ENCODE data around the gene CCDC106.
A peak's percentile ranks its signal among the peaks of the same experiment; 100 is the strongest.

CCDC106 gene

GRCh38 chr19:55646889-55647731 lies 902 bp upstream of the CCDC106 start:
- peak overlapping the region; percentile 97 to 99 for H3K4me3 Mint-ChIP-seq
- H3K9me3 Mint-ChIP-seq: no peaks in the 10 kb centered on the region
- peak overlapping the region; percentile 87 for H3K27ac Mint-ChIP-seq
- ATAC-seq (replicated peaks) (peak in 1 of 2 donors; percentile 10), DNase-seq (no peak)
- H3K27me3 Mint-ChIP-seq: no peaks in the 10 kb centered on the region
- H3K36me3 Mint-ChIP-seq: peaks cover 57 to 79% of the 10 kb centered on the region in 2 donors
- peaks cover 53 to 85% of the 10 kb centered on the region in 2 donors for H3K4me1 Mint-ChIP-seq

GRCh38 chr19:55648585-55649267 lies 714 bp downstream of the CCDC106 start:
- Mint-ChIP-seq H3K27ac (peak overlapping the region; percentile 97), H3K36me3 (peaks cover 52 to 71% of the 10 kb centered on the region in 2 donors), H3K27me3 (no peaks in the 10 kb centered on the region), H3K4me1 (peaks cover 48 to 76% of the 10 kb centered on the region in 2 donors), H3K4me3 (peak overlapping the region; percentile 97 to 99), H3K9me3 (no peaks in the 10 kb centered on the region)
- DNase-seq (no peak), ATAC-seq (replicated peaks) (no peak)

- no peak for ATAC-seq (replicated peaks)
- Mint-ChIP-seq H3K4me1 (peaks cover 46 to 69% of the 10 kb centered on the region in 2 donors), H3K36me3 (peaks cover 45 to 69% of the 10 kb centered on the region in 2 donors)
Measured at GRCh38 chr19:55649268-55650125, 1.5 kb downstream of the CCDC106 start.

GRCh38 chr19:55650126-55650557 lies 2.1 kb downstream of the CCDC106 start:
- Mint-ChIP-seq H3K36me3 (peaks cover 39 to 64% of the 10 kb centered on the region in 2 donors), H3K9me3 (no peaks in the 10 kb centered on the region), H3K4me1 (peaks cover 43 to 62% of the 10 kb centered on the region in 2 donors), H3K27me3 (no peaks in the 10 kb centered on the region), H3K27ac (peak overlapping the region; percentile 97), H3K4me3 (peak overlapping the region; percentile 97 to 99)
- DNase-seq (peak; percentile 65), ATAC-seq (replicated peaks) (peak; percentile 19 to 27)

More at GRCh38 chr19:55649268-55650125, 1.5 kb downstream of the CCDC106 start:
- no peak for DNase-seq
- Mint-ChIP-seq H3K27me3 (no peaks in the 10 kb centered on the region), H3K9me3 (no peaks in the 10 kb centered on the region), H3K4me3 (peak overlapping the region; percentile 97 to 99), H3K27ac (peak overlapping the region; percentile 97)

GRCh38 chr19:55650602-55651230 lies 2.7 kb downstream of the CCDC106 start:
- DNase-seq: no peak
- Mint-ChIP-seq H3K4me1 (peaks cover 38 to 57% of the 10 kb centered on the region in 2 donors), H3K4me3 (peak overlapping the region; percentile 97 to 99), H3K27me3 (no peaks in the 10 kb centered on the region), H3K27ac (peak overlapping the region; percentile 97), H3K9me3 (no peaks in the 10 kb centered on the region), H3K36me3 (peaks cover 42 to 62% of the 10 kb centered on the region in 2 donors)
- no peak for ATAC-seq (replicated peaks)

GRCh38 chr19:55651236-55651635 lies 3.2 kb downstream of the CCDC106 start:
- Mint-ChIP-seq H3K9me3 (no peaks in the 10 kb centered on the region), H3K27me3 (no peaks in the 10 kb centered on the region), H3K36me3 (peaks cover 45 to 65% of the 10 kb centered on the region in 2 donors), H3K27ac (peak overlapping the region; percentile 97), H3K4me3 (peak overlapping the region; percentile 97 to 99), H3K4me1 (peaks cover 42 to 62% of the 10 kb centered on the region in 2 donors)
- ATAC-seq (replicated peaks): no peak
- no peak for DNase-seq

GRCh38 chr19:55652311-55653128 lies 4.5 kb downstream of the CCDC106 start:
- ATAC-seq (replicated peaks): no peak
- peak overlapping the region in 1 of 2 donors; percentile 60 for H3K4me3 Mint-ChIP-seq
- peaks cover 38 to 58% of the 10 kb centered on the region in 2 donors for H3K4me1 Mint-ChIP-seq
- H3K27ac Mint-ChIP-seq: peak overlapping the region; percentile 99
- peaks cover 42 to 60% of the 10 kb centered on the region in 2 donors for H3K36me3 Mint-ChIP-seq
- DNase-seq: no peak
- H3K9me3 Mint-ChIP-seq: no peaks in the 10 kb centered on the region
- no peaks in the 10 kb centered on the region for H3K27me3 Mint-ChIP-seq

- H3K36me3 Mint-ChIP-seq: peaks cover 39 to 56% of the 10 kb centered on the region in 2 donors
- peak; percentile 52 for ATAC-seq (replicated peaks)
- no peaks in the 10 kb centered on the region for H3K27me3 Mint-ChIP-seq
- peak overlapping the region; percentile 90 for H3K4me3 Mint-ChIP-seq
- no peaks in the 10 kb centered on the region for H3K9me3 Mint-ChIP-seq
- peaks cover 44 to 63% of the 10 kb centered on the region in 2 donors for H3K4me1 Mint-ChIP-seq
- H3K27ac Mint-ChIP-seq: peak overlapping the region; percentile 99
- peak; percentile 97 for DNase-seq
Measured at GRCh38 chr19:55653651-55654322, 5.8 kb downstream of the CCDC106 start.

- DNase-seq (peak; percentile 99), ATAC-seq (replicated peaks) (peak; percentile 62 to 72)
- Mint-ChIP-seq H3K4me1 (peaks cover 41 to 63% of the 10 kb centered on the region in 2 donors), H3K27ac (peak overlapping the region; percentile 99), H3K9me3 (no peaks in the 10 kb centered on the region), H3K36me3 (peaks cover 41 to 53% of the 10 kb centered on the region in 2 donors), H3K27me3 (no peaks in the 10 kb centered on the region), H3K4me3 (peak overlapping the region; percentile 90)
Measured at GRCh38 chr19:55654323-55654867, 6.4 kb downstream of the CCDC106 start.

GRCh38 chr19:55654868-55655647 lies 7.0 kb downstream of the CCDC106 start, which contains the start of gene U2AF2:
TSS of gene U2AF2 (plus strand) at chr19:55655035. CDS start at chr19:55655105, 70 bp downstream.
- no peaks in the 10 kb centered on the region for H3K9me3 Mint-ChIP-seq
- peak within 1 kb of the TSS; percentile 90 for H3K4me3 Mint-ChIP-seq
- H3K4me1 Mint-ChIP-seq: peaks cover 41 to 63% of the 10 kb centered on the region in 2 donors
- H3K36me3 Mint-ChIP-seq: peaks cover 42 to 53% of the 10 kb centered on the region in 2 donors
- peak within 1 kb of the TSS; percentile 99 for H3K27ac Mint-ChIP-seq
- no peaks in the 10 kb centered on the region for H3K27me3 Mint-ChIP-seq
- peak; percentile 77 for DNase-seq
- ATAC-seq (replicated peaks): peak; percentile 60

- peaks cover 37 to 63% of the 10 kb centered on the region in 2 donors for H3K4me1 Mint-ChIP-seq
- peak overlapping the region; percentile 90 for H3K4me3 Mint-ChIP-seq
- no peaks in the 10 kb centered on the region for H3K9me3 Mint-ChIP-seq
- no peak for DNase-seq
- peaks cover 42 to 53% of the 10 kb centered on the region in 2 donors for H3K36me3 Mint-ChIP-seq
- H3K27ac Mint-ChIP-seq: peak overlapping the region; percentile 99
- H3K27me3 Mint-ChIP-seq: no peaks in the 10 kb centered on the region
- no peak for ATAC-seq (replicated peaks)
Measured at GRCh38 chr19:55655648-55656040, 7.6 kb downstream of the CCDC106 start.

Measured in stimulated activated naive B cell treated with anti-CD40 and anti-IgM and Interleukin-4, amounts not matched to agents 10 μg/mL and 1 μg/mL and 100 μg/mL, for 72 hours (primary cell).